ENCODE data around the gene NMRK2. TPM values are rescaled to one million over a fixed set of nuclear protein-coding genes. Genes with fewer than 3 reads are reported as not detected.
A peak's percentile ranks its signal among the peaks of the same experiment; 100 is the strongest.

The NMRK2 gene
- total and polyA plus RNA-seq, 4 donors: 0.13 to 1.0 (median 0.26) TPM; not detected in 1

GRCh38 chr19:3987619-3988371, 54.9 kb downstream of the NMRK2 start:
- H3K27ac ChIP-seq (ENCODE audit: low read depth in 1 of 2, low read length in 1 of 2): no peak overlapping the region
- peak; percentile 87 to 88 (median 88) for DNase-seq
- peaks cover 0 to 21% (median 10%) of the 10 kb centered on the region in 4 donors for H3K36me3 ChIP-seq (ENCODE audit: control insufficient read depth in 4 of 4, insufficient read depth in 4 of 4, low read length in 4 of 4)
- peaks cover 0 to 2% (median 0%) of the 10 kb centered on the region in 3 donors for H3K27me3 ChIP-seq (ENCODE audit: control insufficient read depth in 3 of 3, insufficient read depth in 3 of 3, low read length in 2 of 3)
- WGBS, 2 donors: 11% methylated on average over 29 to 30 of the region's 30 CpGs
- peak; percentile 91 for TF ChIP-seq CTCF (IDR thresholded peaks at IDR 0.05; ENCODE audit: control extremely low read depth, extremely low read depth)
- H3K4me1 ChIP-seq (ENCODE audit: control insufficient read depth in 5 of 5, insufficient read depth in 5 of 5, low read length in 5 of 5): peaks cover 0 to 25% (median 13%) of the 10 kb centered on the region in 5 donors
- H3K4me3 ChIP-seq: no peak overlapping the region
- H3K9me3 ChIP-seq (ENCODE audit: control insufficient read depth in 4 of 4, insufficient read depth in 3 of 4, low read length in 3 of 4): no peaks in the 10 kb centered on the region
- H3K9ac ChIP-seq (ENCODE audit: insufficient read depth in 1 of 2, low read length in 2 of 2): no peak overlapping the region
- peak; percentile 35 for ATAC-seq (ENCODE audit: insufficient read depth, low FRiP score)

GRCh38 chr19:3990815-3991117, 57.9 kb downstream of the NMRK2 start:
- Histone ChIP-seq H3K27me3 (ENCODE audit: control insufficient read depth in 3 of 3, insufficient read depth in 3 of 3, low read length in 2 of 3) (peaks cover 0 to 2% (median 0%) of the 10 kb centered on the region in 3 donors), H3K4me1 (ENCODE audit: control insufficient read depth in 5 of 5, insufficient read depth in 5 of 5, low read length in 5 of 5) (peaks cover 0 to 10% (median 2%) of the 10 kb centered on the region in 5 donors), H3K9ac (ENCODE audit: insufficient read depth in 1 of 2, low read length in 2 of 2) (no peak overlapping the region), H3K4me3 (no peak overlapping the region), H3K36me3 (ENCODE audit: control insufficient read depth in 4 of 4, insufficient read depth in 4 of 4, low read length in 4 of 4) (no peaks in the 10 kb centered on the region), H3K27ac (ENCODE audit: low read depth in 1 of 2, low read length in 1 of 2) (no peak overlapping the region), H3K9me3 (ENCODE audit: control insufficient read depth in 4 of 4, insufficient read depth in 3 of 4, low read length in 3 of 4) (no peaks in the 10 kb centered on the region)
- 67 to 72% methylated on average over 3 of the region's 3 CpGs for WGBS, 2 donors
- DNase-seq (no peak), ATAC-seq (ENCODE audit: insufficient read depth, low FRiP score) (no peak)
- no peak for TF ChIP-seq CTCF (IDR thresholded peaks at IDR 0.05; ENCODE audit: control extremely low read depth, extremely low read depth)

Small RNA genes lying within 50 kb of the gene (small RNA-seq; reads per million reads assigned to genes)
- not detected for gene RN7SL202P (ENCODE audit: low replicate concordance)
- 2.7 reads per million, percentile 92 among the genes with 10 or more reads in this experiment for gene SNORD37 (ENCODE audit: low replicate concordance)

Other genes with a start within 250 kb of the NMRK2 start
- 10 to 100 TPM; 22.4 to 39.4 TPM for gene PIP5K1C, start 232.6 kb upstream of the NMRK2 start, total RNA-seq
- 10 to 100 TPM; 16.3 to 18.6 TPM for gene PIP5K1C, start 232.6 kb upstream of the NMRK2 start, polyA plus RNA-seq
- 10 to 100 TPM; 42.8 to 56.4 TPM for gene TJP3, start 224.7 kb upstream of the NMRK2 start, total RNA-seq
- 10 to 100 TPM; 18.4 to 57.8 TPM for gene TJP3, start 224.7 kb upstream of the NMRK2 start, polyA plus RNA-seq
- 10 to 100 TPM; 18.4 to 38.0 TPM for gene APBA3, start 171.4 kb upstream of the NMRK2 start, total RNA-seq
- gene APBA3, start 171.4 kb upstream of the NMRK2 start, polyA plus RNA-seq: 10 to 100 TPM; 16.5 to 26.8 TPM
- 10 to 100 TPM; 28.9 to 64.1 TPM for gene MRPL54, start 170.4 kb upstream of the NMRK2 start, total RNA-seq
- gene MRPL54, start 170.4 kb upstream of the NMRK2 start, polyA plus RNA-seq: 100 to 1,000 TPM in 1 of 2 donors, 10 to 100 TPM in 1; 63.5 to 137 TPM
- gene RAX2, start 160.8 kb upstream of the NMRK2 start, total RNA-seq: not detected
- gene RAX2, start 160.8 kb upstream of the NMRK2 start, polyA plus RNA-seq: under 1 TPM in 1 of 2 donors, not detected in 1; 0.01 TPM
- gene MATK, start 146.7 kb upstream of the NMRK2 start, total RNA-seq: 1 to 10 TPM; 3.8 to 6.0 TPM
- 10 to 100 TPM in 1 of 2 donors, 1 to 10 TPM in 1; 6.7 to 20.0 TPM for gene MATK, start 146.7 kb upstream of the NMRK2 start, polyA plus RNA-seq
- gene ZFR2, start 64.0 kb upstream of the NMRK2 start, total RNA-seq: under 1 TPM; 0.21 to 0.34 TPM
- gene ZFR2, start 64.0 kb upstream of the NMRK2 start, polyA plus RNA-seq: under 1 TPM; 0.05 to 0.16 TPM
- under 1 TPM in 1 of 2 donors, not detected in 1; 0.09 TPM for gene ATCAY, start 52.4 kb upstream of the NMRK2 start, total RNA-seq
- under 1 TPM in 1 of 2 donors, not detected in 1; under 0.01 TPM for gene ATCAY, start 52.4 kb upstream of the NMRK2 start, polyA plus RNA-seq
- 10 to 100 TPM; 61.9 to 93.9 TPM for gene DAPK3, start 38.0 kb downstream of the NMRK2 start, total RNA-seq
- gene DAPK3, start 38.0 kb downstream of the NMRK2 start, polyA plus RNA-seq: 10 to 100 TPM; 78.4 to 80.4 TPM
- 1,000 to 10,000 TPM; 1,474 to 1,934 TPM for gene EEF2, start 52.4 kb downstream of the NMRK2 start, total RNA-seq
- 1,000 to 10,000 TPM in 1 of 2 donors, 100 to 1,000 TPM in 1; 994 to 1,216 TPM for gene EEF2, start 52.4 kb downstream of the NMRK2 start, polyA plus RNA-seq
- gene PIAS4, start 74.7 kb downstream of the NMRK2 start, total RNA-seq: 10 to 100 TPM; 26.7 to 46.2 TPM
- gene PIAS4, start 74.7 kb downstream of the NMRK2 start, polyA plus RNA-seq: 10 to 100 TPM in 1 of 2 donors, 1 to 10 TPM in 1; 9.9 to 16.5 TPM
- gene ZBTB7A, start 133.8 kb downstream of the NMRK2 start, total RNA-seq: 10 to 100 TPM; 19.0 to 68.0 TPM
- 10 to 100 TPM; 13.4 to 20.1 TPM for gene ZBTB7A, start 133.8 kb downstream of the NMRK2 start, polyA plus RNA-seq
- gene MAP2K2, start 191.1 kb downstream of the NMRK2 start, total RNA-seq: 100 to 1,000 TPM in 1 of 2 donors, 10 to 100 TPM in 1; 63.6 to 146 TPM
- 100 to 1,000 TPM; 120 to 181 TPM for gene MAP2K2, start 191.1 kb downstream of the NMRK2 start, polyA plus RNA-seq
- gene CREB3L3, start 220.6 kb downstream of the NMRK2 start, total RNA-seq: not detected
- gene CREB3L3, start 220.6 kb downstream of the NMRK2 start, polyA plus RNA-seq: under 1 TPM in 1 of 2 donors, not detected in 1; 0.03 TPM
- 10 to 100 TPM; 10.2 to 29.3 TPM for gene SIRT6, start 249.5 kb downstream of the NMRK2 start, total RNA-seq
- gene SIRT6, start 249.5 kb downstream of the NMRK2 start, polyA plus RNA-seq: 10 to 100 TPM; 29.1 to 36.5 TPM
- gene ANKRD24, start 249.6 kb downstream of the NMRK2 start, total RNA-seq: 1 to 10 TPM; 1.1 to 1.5 TPM
- 1 to 10 TPM in 1 of 2 donors, under 1 TPM in 1; 0.68 to 2.4 TPM for gene ANKRD24, start 249.6 kb downstream of the NMRK2 start, polyA plus RNA-seq

All from lung (tissue), 13 donors.